CD14-positive monocyte (primary cell): Measurements from ENCODE around the gene GALNT14. TPM values are rescaled to one million over a fixed set of nuclear protein-coding genes. Genes with fewer than 3 reads are reported as not detected.

Source experiments
- DNase-seq, 3 donors: peaks; one replicate each; pipeline ENCODE4 v3.0.0-alpha.2; 2011 to 2022
- H2AFZ ChIP-seq: 2 replicates; pipeline ENCODE4 v1.6.0; 2012; ENCODE audit warnings: mild to moderate bottlenecking, low read depth, low read length, inconsistent platforms; ENCODE audit not compliant: insufficient read depth, poor library complexity, severe bottlenecking
- H3K27ac ChIP-seq, 2 donors: 1 replicate in 1 of 2; 2 replicates in 1 of 2; pipeline ENCODE4 v1.5.1; 2012 to 2013; ENCODE audit warnings: low read length in 2 of 2, control low read depth in 1 of 2, inconsistent platforms in 1 of 2, low read depth in 1 of 2, mild to moderate bottlenecking in 1 of 2
- H3K27me3 ChIP-seq, 2 donors: one replicate each; pipeline versions ENCODE4 v1.6.0 to v1.6.1; 2011 to 2013; ENCODE audit warnings: low read length in 2 of 2; ENCODE audit not compliant: control insufficient read depth in 2 of 2, insufficient read depth in 2 of 2
- H3K36me3 ChIP-seq, 2 donors: replicated peaks in 1 of 2; 1 replicate in 1 of 2; 2 replicates in 1 of 2; pipeline versions ENCODE4 v1.5.1 to v1.6.1; 2012 to 2013; ENCODE audit warnings: low read length in 2 of 2, control low read depth in 1 of 2, inconsistent platforms in 1 of 2, mild to moderate bottlenecking in 1 of 2; ENCODE audit not compliant: insufficient read depth in 2 of 2, control insufficient read depth in 1 of 2
- H3K4me1 ChIP-seq, 2 donors: 1 replicate in 1 of 2; 2 replicates in 1 of 2; pipeline versions ENCODE4 v1.5.1 to v1.6.1; 2012 to 2013; ENCODE audit warnings: low read length in 2 of 2, control low read depth in 1 of 2, inconsistent platforms in 1 of 2, mild to moderate bottlenecking in 1 of 2, moderate library complexity in 1 of 2; ENCODE audit not compliant: insufficient read depth in 2 of 2, control insufficient read depth in 1 of 2
- H3K4me2 ChIP-seq: replicated peaks from 2 replicates; pipeline ENCODE3; 2012; ENCODE audit warnings: low read length, moderate library complexity, mild to moderate bottlenecking; ENCODE audit not compliant: poor library complexity, severe bottlenecking; ENCODE audit errors: extremely low read depth
- H3K4me3 ChIP-seq, 3 experiments: fragments of 200-600 bp in 1 of 3; sonication (generic) in 1 of 3; replicated peaks in 1 of 3; 1 replicate in 2 of 3; 2 replicates in 1 of 3; pipeline ENCODE4 v1.5.1; 2011 to 2013; ENCODE audit warnings: low read length in 3 of 3, mild to moderate bottlenecking in 3 of 3, control low read depth in 2 of 3, low read depth in 2 of 3, inconsistent platforms in 1 of 3, moderate library complexity in 1 of 3
- H3K79me2 ChIP-seq: 2 replicates; pipeline ENCODE4 v1.6.0; 2012; ENCODE audit warnings: mild to moderate bottlenecking, control low read depth, inconsistent platforms, low read length, moderate library complexity; ENCODE audit not compliant: insufficient read depth
- H3K9ac ChIP-seq: 2 replicates; pipeline ENCODE4 v1.6.0; 2017; ENCODE audit warnings: low read length, mild to moderate bottlenecking; ENCODE audit not compliant: insufficient read depth, poor library complexity, severe bottlenecking
- H3K9me3 ChIP-seq, 2 donors: replicated peaks in 1 of 2; 1 replicate in 1 of 2; 2 replicates in 1 of 2; pipeline versions ENCODE4 v1.5.1 to v1.6.1; 2012 to 2013; ENCODE audit warnings: low read length in 2 of 2, control low read depth in 1 of 2; ENCODE audit not compliant: control insufficient read depth in 1 of 2, insufficient read depth in 1 of 2
- H4K20me1 ChIP-seq: 2 replicates; pipeline ENCODE4 v1.6.0; 2012; ENCODE audit warnings: mild to moderate bottlenecking, low read length, control low read depth, moderate library complexity; ENCODE audit not compliant: insufficient read depth
- H3K27ac Mint-ChIP-seq, 7 donors: one replicate each; pipeline ENCODE4 v1.8.0; 2020; ENCODE audit warnings: mild to moderate bottlenecking in 7 of 7, mixed read lengths in 7 of 7, moderate library complexity in 6 of 7, inconsistent platforms in 2 of 7
- H3K27me3 Mint-ChIP-seq, 3 donors: one replicate each; pipeline ENCODE4 v1.8.0; 2021 to 2022; ENCODE audit warnings: low read depth in 3 of 3, mild to moderate bottlenecking in 3 of 3, mixed read lengths in 3 of 3, moderate library complexity in 3 of 3, inconsistent platforms in 1 of 3
- H3K36me3 Mint-ChIP-seq, 2 donors: one replicate each; pipeline ENCODE4 v1.8.0; 2020; ENCODE audit warnings: mixed read lengths in 2 of 2, inconsistent platforms in 1 of 2, mild to moderate bottlenecking in 1 of 2
- H3K4me1 Mint-ChIP-seq: one replicate; pipeline ENCODE4 v1.8.0; 2020; ENCODE audit warnings: mild to moderate bottlenecking, mixed read lengths
- H3K4me3 Mint-ChIP-seq, 2 donors: one replicate each; pipeline ENCODE4 v1.8.0; 2020; ENCODE audit warnings: mild to moderate bottlenecking in 2 of 2, mixed read lengths in 2 of 2, moderate library complexity in 1 of 2
- H3K9me3 Mint-ChIP-seq, 7 donors: one replicate each; pipeline ENCODE4 v1.8.0; 2020 to 2022; ENCODE audit warnings: mixed read lengths in 7 of 7, mild to moderate bottlenecking in 6 of 7, moderate library complexity in 6 of 7, inconsistent platforms in 2 of 7
- CTCF ChIP-seq: fragments of 200-600 bp; IDR thresholded peaks from one replicate; pipeline ENCODE4 v1.8.0; 2022; ENCODE audit warnings: antibody characterized with exemption, mild to moderate bottlenecking
- WGBS: methylation state at CpG from one replicate; pipeline ENCODE4 v1.1.5; 2013; ENCODE audit warnings: missing lambda C conversion rate; ENCODE audit not compliant: insufficient coverage; 5-methylcytosine and 5-hydroxymethylcytosine counted together
- intact Hi-C, 2 donors: fragments of 100-400 bp; cut with micrococcal nuclease; formaldehyde crosslinking; loops; one replicate each; pipeline versions ENCODE4 v1.15.0 to v1.15.1; 2023
- polyA plus RNA-seq, 3 donors: library from polyadenylated mRNA; depleted of rRNA in 1 of 3; unstranded in 2 of 3; stranded (reverse) in 1 of 3; fragments of 300-500 nt in 2 of 3; fragments of >200 nt in 1 of 3; fragmentation: Illumina TruSeq in 2 of 3; gene quantifications; 1 replicate in 2 of 3; 2 replicates in 1 of 3; pipeline ENCODE4 v1.2.3, GENCODE V29; 2012 to 2021

The GALNT14 gene
- polyA plus RNA-seq, 3 donors: 0.33 TPM; not detected in 2

GRCh38 chr2:31032475-31032874 is 105.8 kb downstream of the GALNT14 start:
- no peaks in the 10 kb centered on the region for H3K36me3 ChIP-seq
- H3K9me3 ChIP-seq: peaks cover 3 to 18% of the 10 kb centered on the region in 2 donors
- Mint-ChIP-seq H3K36me3 (no peaks in the 10 kb centered on the region), H3K9me3 (peaks cover 15 to 37% (median 21%) of the 10 kb centered on the region in 7 donors), H3K4me3 (peak overlapping the region in 1 of 2 donors; percentile 75), H3K4me1 (peaks cover 18% of the 10 kb centered on the region), H3K27me3 (peaks cover 0 to 3% (median 2%) of the 10 kb centered on the region in 3 donors), H3K27ac (peak overlapping the region in 3 of 7 donors; percentile 30 to 51 (median 31))
- H3K4me3 ChIP-seq: peak overlapping the region in 1 of 3 experiments; percentile 33
- H4K20me1 ChIP-seq: no peaks in the 10 kb centered on the region
- DNase-seq: peak in 2 of 3 donors; percentile 4 to 23
- peak overlapping the region; percentile 7 for H3K9ac ChIP-seq
- no peaks in the 10 kb centered on the region for H3K27me3 ChIP-seq
- peaks cover 14 to 18% of the 10 kb centered on the region in 2 donors for H3K4me1 ChIP-seq
- H3K4me2 ChIP-seq: peak overlapping the region; percentile 14
- 0% methylated on average over 2 of the region's 3 CpGs for WGBS
- no peak for TF ChIP-seq CTCF
- no peaks in the 10 kb centered on the region for H3K79me2 ChIP-seq
- peak overlapping the region; percentile 2 to 4 for H3K27ac ChIP-seq
- peak overlapping the region; percentile 39 for H2AFZ ChIP-seq
- intact Hi-C loops: no loop called here

GRCh38 chr2:31031132-31031706 is 107.0 kb downstream of the GALNT14 start:
- Histone ChIP-seq H3K9me3 (peaks cover 3 to 6% of the 10 kb centered on the region in 2 donors), H3K27me3 (no peaks in the 10 kb centered on the region), H3K9ac (no peak overlapping the region), H3K4me1 (peaks cover 14 to 18% of the 10 kb centered on the region in 2 donors), H3K79me2 (no peaks in the 10 kb centered on the region), H2AFZ (no peak overlapping the region), H3K36me3 (no peaks in the 10 kb centered on the region), H3K4me2 (no peak overlapping the region), H3K4me3 (no peak overlapping the region), H4K20me1 (no peaks in the 10 kb centered on the region), H3K27ac (no peak overlapping the region)
- Mint-ChIP-seq H3K9me3 (peaks cover 6 to 32% (median 9%) of the 10 kb centered on the region in 7 donors), H3K27ac (peak overlapping the region in 1 of 7 donors; percentile 77), H3K36me3 (no peaks in the 10 kb centered on the region), H3K4me1 (peaks cover 18% of the 10 kb centered on the region), H3K4me3 (no peak overlapping the region), H3K27me3 (peaks cover 0 to 3% (median 2%) of the 10 kb centered on the region in 3 donors)
- WGBS: 50% methylated on average over 1 of the region's 1 CpG
- DNase-seq: no peak
- intact Hi-C loops: no loop called here
- TF ChIP-seq CTCF: no peak
